HG03039 (cell line): ENCODE results near the gene TMTC3.
A peak's percentile ranks its signal among the peaks of the same experiment; 100 is the strongest.

Experiments used
- ATAC-seq: cut with Tn5 transposase; IDR thresholded peaks from one replicate; pipeline ENCODE4 v1.9.1; 2021; ENCODE audit warnings: mild to moderate bottlenecking, moderate library complexity; ENCODE audit not compliant: unreplicated experiment

TMTC3 gene

DNA sequence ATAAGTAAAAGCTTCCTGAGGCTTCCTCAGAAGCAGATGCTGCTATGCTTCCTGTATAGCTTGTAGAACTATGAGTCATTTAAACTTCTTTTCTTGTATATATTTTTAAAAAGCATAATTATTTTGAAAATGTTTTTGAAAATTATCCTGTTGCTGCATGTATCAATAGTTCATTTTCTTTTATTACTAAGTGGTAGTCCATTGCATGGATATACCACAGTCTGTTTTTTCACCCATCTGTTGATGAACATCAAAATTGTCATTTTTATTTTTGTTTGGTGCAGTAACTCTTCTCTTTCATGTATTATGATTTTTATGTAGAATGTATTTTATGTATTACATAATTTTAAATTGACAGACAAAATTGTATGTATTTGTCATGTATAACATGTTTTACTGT, 81.4 kb downstream of the TMTC3 start:
- no peak for ATAC-seq

- ATAC-seq: no peak
Measured at GRCh38 chr12:88225776-88226175, 83.7 kb downstream of the TMTC3 start.

- no peak for ATAC-seq
Measured at GRCh38 chr12:88227263-88227662, 85.2 kb downstream of the TMTC3 start.

DNA sequence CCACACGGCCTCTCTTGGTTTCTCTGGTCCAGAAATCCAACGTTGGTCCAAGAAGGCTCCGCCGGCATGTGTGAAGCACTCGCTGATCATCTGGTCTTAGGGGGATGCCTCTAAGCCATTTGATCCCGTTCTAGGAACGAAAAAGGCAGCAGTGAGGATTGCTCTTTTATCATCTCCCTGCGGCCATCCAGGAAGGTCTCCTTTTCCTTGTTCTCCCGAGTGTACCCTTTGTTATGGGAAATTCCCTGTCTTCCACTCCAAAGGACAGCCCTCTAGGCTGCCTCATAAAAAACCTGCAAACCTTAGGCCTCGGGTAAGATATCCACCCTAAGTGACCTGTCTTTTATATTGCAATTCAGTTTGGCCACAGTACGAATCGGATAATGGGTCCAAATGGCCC, 85.8 kb downstream of the TMTC3 start:
- no peak for ATAC-seq

- no peak for ATAC-seq
Measured at GRCh38 chr12:88228720-88229119, 86.6 kb downstream of the TMTC3 start.

GRCh38 chr12:88230271-88230670, 88.2 kb downstream of the TMTC3 start:
- ATAC-seq: no peak

DNA sequence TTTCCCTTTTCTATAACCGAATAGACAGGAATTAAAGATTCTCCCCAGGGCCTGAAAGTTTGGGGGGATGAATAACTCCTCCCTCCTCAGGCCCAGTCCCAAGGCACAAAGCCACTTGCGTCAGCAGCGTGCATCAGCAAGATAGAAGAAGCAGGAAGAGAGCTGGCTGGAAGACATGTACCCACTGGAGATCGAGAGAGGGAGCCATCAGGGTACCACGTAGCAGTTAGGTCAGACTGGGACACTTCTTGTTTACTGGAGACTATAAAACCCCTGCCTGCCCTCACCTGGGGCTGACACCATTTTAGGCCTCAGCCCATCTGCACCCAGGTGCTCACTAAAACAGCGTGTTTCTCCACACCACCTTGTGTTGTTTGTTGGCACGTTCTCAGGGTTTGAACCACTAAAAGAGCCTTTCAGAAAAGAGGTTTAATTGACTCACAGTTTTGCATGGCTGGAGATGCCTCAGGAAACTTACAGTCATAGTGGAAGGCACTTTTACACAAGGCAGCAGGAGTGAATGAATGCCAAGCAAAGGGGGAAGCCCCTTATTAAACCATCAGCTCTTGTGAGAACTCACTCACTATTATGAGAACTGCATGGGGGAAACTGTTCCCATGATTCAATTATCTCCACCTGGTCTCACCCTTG, 93.2 kb downstream of the TMTC3 start:
- peak; percentile 55 for ATAC-seq

DNA sequence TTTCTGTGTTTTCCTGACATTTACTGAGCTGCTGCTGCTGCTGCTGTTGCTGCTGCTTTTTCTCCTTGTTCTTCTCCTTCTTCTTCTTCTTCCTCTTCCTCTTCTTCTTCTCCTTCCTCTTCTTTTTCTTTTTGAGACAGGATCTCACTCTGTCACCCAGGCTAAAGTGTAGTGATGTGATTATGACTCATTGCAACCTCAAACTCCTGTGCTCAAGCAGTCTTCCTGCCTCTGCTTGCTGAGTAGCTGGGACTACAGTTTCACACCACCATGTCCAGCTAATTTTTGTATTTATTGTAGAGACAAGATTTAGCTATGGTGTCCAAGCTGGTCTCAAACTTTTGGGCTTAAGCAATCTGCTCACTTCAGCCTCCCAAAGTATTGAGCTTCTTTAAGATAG, 95.8 kb downstream of the TMTC3 start:
- ATAC-seq: peak; percentile 56

DNA sequence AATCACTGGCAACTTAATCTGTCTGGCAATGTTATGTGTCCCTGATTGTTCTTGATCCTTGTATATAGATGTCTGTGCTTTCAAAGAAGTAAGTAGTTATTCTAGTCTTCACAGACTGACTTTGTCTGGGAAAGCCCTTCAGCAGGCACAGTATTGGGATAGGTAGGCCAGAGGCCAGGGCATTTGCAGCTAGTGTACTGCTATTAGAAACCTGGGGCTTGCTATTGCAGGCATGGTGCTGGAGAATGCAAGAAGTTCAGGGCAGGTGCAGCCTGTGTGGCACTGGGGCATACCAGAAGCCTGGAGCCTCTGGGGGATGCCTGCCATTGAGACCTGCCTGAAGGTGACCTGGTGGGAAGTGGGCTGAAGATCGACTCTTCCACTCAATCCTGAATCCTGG, 96.3 kb downstream of the TMTC3 start:
- no peak for ATAC-seq

- ATAC-seq: no peak
Measured at GRCh38 chr12:88241862-88242570, 99.9 kb downstream of the TMTC3 start.

GRCh38 chr12:88242571-88242925, 100.4 kb downstream of the TMTC3 start:
- ATAC-seq: no peak

DNA sequence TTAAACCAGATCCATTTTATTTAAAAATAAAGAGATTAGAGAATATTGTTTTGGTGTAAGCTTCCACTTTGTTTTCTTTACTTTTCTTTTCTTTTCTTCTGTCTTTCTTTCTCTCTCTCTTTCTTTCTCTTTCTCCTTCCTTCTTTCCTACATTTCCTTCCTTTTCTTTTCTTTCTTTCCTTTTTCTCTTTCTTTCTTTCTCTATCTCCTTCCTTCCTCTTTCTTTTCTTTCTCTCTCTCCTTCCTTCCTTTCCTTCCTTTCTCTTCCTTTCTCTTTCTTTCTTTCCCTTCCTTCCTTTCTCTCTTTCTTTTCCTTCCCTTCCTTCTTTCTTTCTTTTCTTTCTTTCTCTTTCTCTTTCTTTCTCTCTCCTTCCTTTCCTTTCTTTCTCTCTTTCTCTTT, 100.8 kb downstream of the TMTC3 start:
- no peak for ATAC-seq

DNA sequence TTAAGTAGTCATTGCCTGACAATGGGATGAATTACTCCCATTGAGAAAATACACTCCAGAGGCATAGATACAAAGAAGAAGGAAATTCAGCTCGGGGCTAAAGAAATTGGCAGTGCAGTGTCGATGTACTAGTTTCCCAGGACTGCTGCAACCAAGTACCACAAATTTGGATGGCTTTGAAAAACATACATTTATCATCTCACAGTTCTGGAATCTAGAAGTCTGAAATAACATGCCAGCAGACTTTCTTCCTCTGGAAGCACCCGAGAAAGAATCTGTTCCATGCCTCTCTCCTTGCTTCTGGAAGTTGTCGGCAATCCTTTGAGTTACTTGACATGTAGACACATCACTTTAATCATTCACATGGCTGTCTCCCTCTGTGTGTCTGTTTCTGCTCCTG, 101.9 kb downstream of the TMTC3 start:
- no peak for ATAC-seq

DNA sequence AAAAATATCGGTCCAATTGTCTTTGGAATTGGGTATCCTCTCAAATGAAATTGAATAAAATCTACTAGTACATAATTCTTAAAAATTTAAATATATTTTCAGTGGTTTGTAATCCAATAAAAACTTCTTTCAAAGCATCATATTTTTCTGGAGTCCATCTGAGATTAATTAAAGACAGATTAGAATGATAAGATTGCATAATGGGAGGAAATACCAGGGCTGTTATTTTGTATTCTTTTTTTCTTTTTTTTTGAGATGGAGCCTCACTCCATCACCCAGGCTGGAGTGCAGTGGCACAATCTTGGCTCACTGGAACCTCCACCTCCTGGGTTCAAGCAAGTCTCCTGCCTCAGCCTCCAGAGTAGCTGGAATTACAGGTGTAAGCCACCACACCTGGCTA, 103.8 kb downstream of the TMTC3 start:
- no peak for ATAC-seq

GRCh38 chr12:88247241-88247643, 105.1 kb downstream of the TMTC3 start:
- no peak for ATAC-seq

- no peak for ATAC-seq
Measured at GRCh38 chr12:88248606-88249005, 106.5 kb downstream of the TMTC3 start.
